T1000 (cell line): ENCODE data around the gene PCDHB2.
"Not testable (repeated sequence)": the region's sequence is repeated elsewhere in the genome, so short reads cannot be mapped to it uniquely, and the experiment has no call there.

Experiments used
- DNase-seq: peaks from one replicate; lab custom pipeline; 2025; ENCODE audit warnings: mixed read lengths; lab: John Stamatoyannopoulos, UW

Gene PCDHB2

GRCh38 chr5:141135718-141136266 lies 41.4 kb downstream of the PCDHB2 start:
- DNase-seq = no peak

GRCh38 chr5:141137346-141137745 lies 42.9 kb downstream of the PCDHB2 start:
- DNase-seq = not testable (repeated sequence)
